HG03521 (cell line): ENCODE measurements around the gene UCP3.

Experiments used
- ATAC-seq: cut with Tn5 transposase; IDR thresholded peaks from one replicate; pipeline ENCODE4 v1.9.1; 2021; ENCODE audit warnings: mild to moderate bottlenecking, moderate library complexity; ENCODE audit not compliant: unreplicated experiment

UCP3 gene

DNA sequence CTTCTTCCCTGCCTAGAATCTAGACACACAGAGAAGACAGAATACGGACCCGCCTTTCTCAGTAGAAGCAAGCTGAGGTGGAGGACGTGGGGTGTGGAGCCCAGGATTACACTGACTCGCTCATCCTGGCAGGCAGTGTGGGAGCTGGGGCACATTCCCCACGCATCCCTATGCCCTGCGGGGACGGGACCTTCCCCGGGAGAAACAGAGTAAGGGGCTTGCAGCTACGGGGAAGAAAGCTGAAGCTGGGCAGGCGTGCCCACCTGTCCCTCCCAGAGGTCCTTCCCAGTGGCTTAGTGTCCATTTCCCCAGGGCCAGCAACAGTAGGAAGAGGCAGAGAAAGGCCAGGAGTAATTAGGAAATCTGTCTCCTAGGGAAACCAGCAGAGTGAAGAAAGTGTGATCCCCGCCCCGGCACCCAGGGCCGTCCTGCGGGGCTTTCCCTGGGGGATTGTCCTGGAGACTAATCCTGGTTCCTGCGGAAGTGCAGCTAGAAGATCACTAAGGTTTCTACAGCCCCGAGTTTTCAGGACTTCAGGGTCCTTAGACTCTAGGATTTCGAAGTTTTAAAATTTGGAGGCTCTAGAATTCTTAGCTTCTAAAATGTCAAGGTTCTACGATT lies 50.3 kb downstream of the UCP3 start:
- no peak for ATAC-seq

DNA sequence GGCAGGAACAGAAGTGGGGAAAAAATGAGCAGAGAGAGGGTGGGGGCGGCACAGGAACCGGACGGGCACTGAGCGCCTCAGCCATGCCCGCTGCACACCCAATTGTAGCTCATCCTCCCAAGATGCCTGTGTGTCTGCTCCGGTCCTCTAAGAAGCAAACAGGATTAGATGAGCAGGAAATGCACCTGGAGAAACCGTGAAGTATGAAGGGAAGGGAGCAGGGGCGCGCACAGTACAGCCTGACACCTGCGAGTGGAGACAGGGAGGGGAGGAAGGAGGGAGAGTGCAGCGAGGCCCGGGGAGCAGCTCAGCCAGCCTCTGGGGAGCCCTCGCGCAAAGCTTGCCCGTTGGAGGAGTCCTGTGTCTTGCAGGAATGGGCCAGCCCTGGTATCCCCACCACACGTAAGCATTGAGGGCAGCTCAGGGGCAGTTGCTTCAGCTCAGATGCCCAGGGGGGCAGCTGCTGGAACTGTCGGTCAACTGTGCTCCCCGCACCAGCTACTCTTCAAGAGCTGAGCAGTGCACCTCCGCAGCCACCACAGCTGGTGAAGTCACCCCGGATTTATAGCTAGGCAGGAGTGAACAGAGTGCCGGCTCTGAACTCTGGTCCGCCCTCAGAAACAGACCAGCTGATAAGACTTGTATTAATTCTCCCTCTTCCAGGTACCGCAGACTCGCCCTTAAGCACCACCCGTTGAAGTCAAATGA lies 51.1 kb downstream of the UCP3 start:
- no peak for ATAC-seq

DNA sequence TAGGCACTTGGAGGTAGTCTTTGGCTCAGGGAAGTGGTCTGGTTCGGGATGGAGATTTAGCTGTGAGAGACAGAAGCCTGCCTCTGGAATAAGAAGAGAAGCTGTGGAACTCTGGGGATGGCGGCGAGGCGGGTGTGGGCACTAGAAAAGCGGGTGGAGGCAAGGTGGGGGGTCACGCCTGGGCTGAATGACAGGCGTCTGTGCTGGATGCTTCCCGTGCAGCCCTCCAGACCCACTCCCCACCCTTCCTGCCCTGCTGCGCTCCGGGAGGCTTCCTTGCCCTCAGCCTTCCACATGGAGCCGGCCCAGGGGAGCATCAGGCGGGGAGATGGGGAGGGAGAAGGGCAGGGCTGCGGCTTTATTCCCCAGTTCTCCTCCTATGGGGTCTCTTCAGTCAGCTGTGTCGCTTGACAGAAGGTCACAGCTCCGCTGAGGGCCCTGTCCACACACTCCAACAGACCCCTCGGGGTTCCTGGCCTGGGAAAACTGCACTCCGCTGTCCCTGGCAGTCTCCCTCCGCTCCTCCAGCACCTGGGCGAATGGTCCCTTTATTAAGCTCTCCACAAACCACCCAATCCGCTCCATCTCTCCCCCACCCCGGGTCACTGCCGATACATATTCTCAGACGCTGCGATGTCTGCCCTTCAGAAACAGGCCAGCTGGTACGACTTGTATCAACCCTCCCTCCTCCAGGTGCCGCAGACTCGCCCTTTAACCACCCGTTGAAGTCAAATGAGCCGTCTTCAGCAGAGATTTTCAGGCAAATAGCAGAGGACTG lies 51.8 kb downstream of the UCP3 start:
- ATAC-seq: no peak

DNA sequence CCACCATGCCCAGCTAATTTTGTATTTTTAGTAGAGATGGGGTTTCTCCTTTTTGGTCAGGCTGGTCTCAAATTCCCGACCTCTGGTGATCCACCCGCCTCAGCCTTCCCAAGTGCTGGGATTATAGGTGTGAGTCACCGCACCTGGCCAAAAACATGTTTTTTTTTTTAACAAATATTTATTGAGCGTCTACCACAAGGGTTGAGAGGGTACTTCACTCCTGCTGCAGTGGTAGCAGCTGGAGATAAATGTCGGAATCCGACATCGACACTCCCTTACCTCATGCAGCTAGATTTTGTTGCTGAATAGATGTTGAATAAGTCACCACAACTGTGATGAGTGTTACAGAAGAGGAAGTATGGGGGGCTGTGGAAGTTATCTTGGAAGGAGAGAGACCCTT lies 57.1 kb downstream of the UCP3 start:
- no peak for ATAC-seq

DNA sequence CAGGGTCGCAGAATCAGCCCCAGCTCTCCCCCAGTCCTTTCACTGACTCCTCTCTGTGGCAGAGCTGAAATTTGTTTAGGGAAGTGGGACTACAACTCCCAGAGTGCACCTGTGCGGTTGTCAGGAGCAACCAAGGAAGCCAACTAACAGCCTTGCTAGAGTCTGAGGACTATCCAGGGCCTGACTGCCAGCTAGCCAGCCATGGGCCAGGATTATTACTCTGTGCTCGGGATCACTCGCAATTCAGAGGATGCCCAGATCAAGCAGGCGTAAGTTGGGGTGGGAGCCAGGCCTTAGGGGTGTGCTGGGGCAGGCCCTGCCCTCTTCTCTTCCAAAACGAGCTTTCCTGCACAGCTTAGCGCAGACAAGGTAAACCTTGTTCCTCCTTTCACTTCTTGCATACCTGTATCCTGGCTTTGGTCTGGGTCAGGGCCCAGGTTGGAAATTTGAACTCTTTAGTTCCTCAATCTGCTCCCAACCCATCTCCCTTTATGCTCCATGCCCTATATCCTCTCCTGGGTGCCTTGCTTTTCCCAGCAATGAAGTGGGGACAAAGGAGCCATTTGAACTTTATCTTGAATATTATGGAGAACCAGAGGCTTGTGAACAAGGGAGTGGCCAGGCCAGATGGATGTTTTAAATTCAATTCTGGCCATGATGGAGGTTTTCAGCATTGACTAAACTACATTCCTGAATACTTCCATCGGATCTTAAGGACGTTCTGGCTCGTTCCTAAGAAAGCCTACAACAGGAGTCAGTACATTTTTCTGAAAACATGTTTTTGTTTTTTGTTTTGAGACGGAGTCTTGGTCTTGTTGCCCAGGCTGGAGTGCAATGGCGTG lies 57.8 kb downstream of the UCP3 start, which contains the start of gene DNAJB13:
Gene DNAJB13, plus strand, starts transcription at position 158 of the 842 bp plus-strand sequence. Its CDS starts 44 bp downstream, at position 202.
- ATAC-seq: peak; percentile 79
